ENCODE results near the gene ANGPTL8. TPM values are rescaled to one million over a fixed set of nuclear protein-coding genes. Genes with fewer than 3 reads are reported as not detected.

ANGPTL8 gene
- total and polyA plus RNA-seq, 2 of the 13 experiments (the other 11 are each of a cell fraction or from before 2014, with no cell fraction given): 27.3 to 243 TPM

GRCh38 chr19:11242864-11243797 lies 3.7 kb downstream of the ANGPTL8 start (continued):
- TF ChIP-seq AHDC1 (CRISPR knock-in tag; IDR thresholded peaks at IDR 0.05; ENCODE audit: borderline replicate concordance): no peak
- no peak for TF ChIP-seq NCOA1 (CRISPR knock-in tag; IDR thresholded peaks at IDR 0.05)
- TF ChIP-seq HNRNPLL (IDR thresholded peaks at IDR 0.05; ENCODE audit: low read depth, low read length, poor library complexity, severe bottlenecking): peak; percentile 71
- TF ChIP-seq ZBTB25 (CRISPR knock-in tag; IDR thresholded peaks at IDR 0.05): no peak; the same call in 1 of the 2 replicates
- TF ChIP-seq MYC (CRISPR knock-in tag; IDR thresholded peaks at IDR 0.05; ENCODE audit: borderline replicate concordance): peak; percentile 32; the same call in 1 of the 2 replicates
- no peak for TF ChIP-seq BRF2 (CRISPR knock-in tag; IDR thresholded peaks at IDR 0.05)
- TF ChIP-seq HNRNPH1 (optimal IDR thresholded peaks at IDR 0.05; ENCODE audit: low read depth, low read length): no peak
- no peak for TF ChIP-seq ZSCAN12 (CRISPR knock-in tag; IDR thresholded peaks at IDR 0.05)
- no peak for TF ChIP-seq ZKSCAN1 (IDR thresholded peaks at IDR 0.05; ENCODE audit: low read length)
- peak; percentile 46; the same call in 1 of the 2 replicates for TF ChIP-seq SIN3A (IDR thresholded peaks at IDR 0.05; ENCODE audit: borderline replicate concordance, low read depth, low read length)
- no peak for TF ChIP-seq SATB2 (CRISPR knock-in tag; IDR thresholded peaks at IDR 0.05)
- no peak for TF ChIP-seq ZNF879 (CRISPR knock-in tag; IDR thresholded peaks at IDR 0.05)
- no peak for TF ChIP-seq TRAFD1 (CRISPR knock-in tag; IDR thresholded peaks at IDR 0.05; ENCODE audit: borderline replicate concordance)
- no peak for TF ChIP-seq PRMT3 (CRISPR knock-in tag; IDR thresholded peaks at IDR 0.05; ENCODE audit: borderline replicate concordance, low read depth)
- TF ChIP-seq ONECUT2 (CRISPR knock-in tag; IDR thresholded peaks at IDR 0.05): no peak
- peak; percentile 52; the same call in 1 of the 2 replicates for TF ChIP-seq CBX5 (CRISPR knock-in tag; IDR thresholded peaks at IDR 0.05; ENCODE audit: borderline replicate concordance)
- TF ChIP-seq ZNF343 (CRISPR knock-in tag; IDR thresholded peaks at IDR 0.05): no peak
- TF ChIP-seq PLRG1 (conservative IDR thresholded peaks at IDR 0.05): no peak
- TF ChIP-seq ZNF749 (CRISPR knock-in tag; IDR thresholded peaks at IDR 0.05; ENCODE audit: borderline replicate concordance): peak; percentile 55; the same call in 1 of the 2 replicates
- TF ChIP-seq ZNF619 (CRISPR knock-in tag; IDR thresholded peaks at IDR 0.05): 0 out of 2 replicates have a peak, but pooled peaks have one; percentile 55

All from HepG2 (cell line).